ENCODE results near the gene PRAMEF7.
"Not testable (repeated sequence)": the region's sequence is repeated elsewhere in the genome, so short reads cannot be mapped to it uniquely, and the experiment has no call there.

- TF ChIP-seq CTCF, POLR2AphosphoS5, POLR2A (IDR thresholded peaks at IDR 0.05): not testable (repeated sequence)
Measured at GRCh38 chr1:12878453-12878852, 38.0 kb upstream of the PRAMEF7 start.
